ENCODE results near the gene PKNOX2. TPM values are rescaled to one million over a fixed set of nuclear protein-coding genes. Genes with fewer than 3 reads are reported as not detected.

PKNOX2 gene
- total and polyA plus RNA-seq, 2 of the 8 experiments (the other 6 are each of a cell fraction or from before 2014, with no cell fraction given), result 2.0 TPM

- Histone ChIP-seq H3K79me1 (ENCODE audit: low read depth, low read length) (no peaks in the 10 kb centered on the region), H4K5ac (ENCODE audit: insufficient read length, low read depth, low read length) (no peak overlapping the region), H3K23me2 (ENCODE audit: low read depth, low read length) (no peaks in the 10 kb centered on the region), H3K4ac (replicated peaks; ENCODE audit: insufficient read length, low read depth, low read length) (no peak overlapping the region), H2BK15ac (ENCODE audit: low read length) (no peak overlapping the region), H2BK12ac (ENCODE audit: low read depth, low read length) (peak overlapping the region; percentile 39; the same call in 1 of the 2 replicates), H2BK5ac (ENCODE audit: low read depth, low read length) (no peak overlapping the region), H2AFZ (ENCODE audit: low read length) (no peak overlapping the region), H4K20me1 (replicated peaks in 1 of 2; ENCODE audit: control insufficient read depth in 1 of 2, insufficient read depth in 2 of 2, low read length in 2 of 2) (no peaks in the 10 kb centered on the region), H3K14ac (ENCODE audit: insufficient read length) (no peak overlapping the region), H3K4me3 (ENCODE audit: extremely low read depth in 1 of 4, insufficient read depth in 2 of 4, low read depth in 3 of 4, low read length in 4 of 4) (no peak overlapping the region), H3K36me3 (ENCODE audit: control insufficient read depth in 2 of 4, insufficient read depth in 4 of 4, low read length in 3 of 4) (no peaks in the 10 kb centered on the region), H3K9me3 (ENCODE audit: insufficient read depth in 2 of 2, low read depth in 1 of 2, low read length in 1 of 2) (no peaks in the 10 kb centered on the region), H3K4me2 (ENCODE audit: insufficient read depth in 1 of 2, low read depth in 2 of 2, low read length in 2 of 2) (no peak overlapping the region), H3K27me3 (replicated peaks in 1 of 4; ENCODE audit: control insufficient read depth in 3 of 4, extremely low read depth in 1 of 4, insufficient read depth in 3 of 4, low read length in 3 of 4) (peaks cover 0 to 10% (median 2%) of the 10 kb centered on the region in 4 experiments; a peak in 3 of 7 replicates), H4K91ac (replicated peaks; ENCODE audit: insufficient read length, low read length) (no peak overlapping the region), H2AK5ac (ENCODE audit: low read depth, low read length) (no peak overlapping the region), H3K9ac (replicated peaks in 1 of 4; ENCODE audit: extremely low read depth in 1 of 4, low read depth in 3 of 4, low read length in 3 of 4) (no peak overlapping the region), H2BK20ac (ENCODE audit: low read length) (no peak overlapping the region), H3K4me1 (replicated peaks in 1 of 4; ENCODE audit: control insufficient read depth in 3 of 4, insufficient read depth in 4 of 4, low read length in 3 of 4) (peaks cover 0 to 37% (median 13%) of the 10 kb centered on the region in 4 experiments; a peak in 6 of 7 replicates), H3K79me2 (ENCODE audit: control insufficient read depth in 1 of 2, insufficient read depth in 2 of 2, low read length in 2 of 2) (no peaks in the 10 kb centered on the region), H4K8ac (ENCODE audit: extremely low read depth, insufficient read depth, low read length) (no peak overlapping the region), H3K18ac (ENCODE audit: extremely low read depth, low read length) (no peak overlapping the region; the same call in 1 of the 2 replicates), H2BK120ac (replicated peaks; ENCODE audit: low read depth, low read length) (no peak overlapping the region), H3K56ac (replicated peaks; ENCODE audit: insufficient read length, low read depth, low read length) (no peak overlapping the region), H3K27ac (ENCODE audit: low read depth, low read length) (no peak overlapping the region), H3K23ac (ENCODE audit: insufficient read length) (no peak overlapping the region)
- no peak for DNase-seq (ENCODE audit: low read depth in 1 of 2, low spot score in 2 of 2)
- whole genome bisulfite sequencing, 2 experiments (ENCODE audit: extremely low coverage in 1 of 2, insufficient coverage in 1 of 2, insufficient read length in 1 of 2, insufficient replicate concordance in 2 of 2, low coverage in 1 of 2, low lambda C conversion rate in 2 of 2, missing lambda C conversion rate in 1 of 2), result 93% methylated on average over 2 of the region's 2 CpGs; no CpG with 5 or more reads in 1 of the 2 experiments
- CTCF ChIA-PET (ENCODE audit: partially characterized antibody), result interaction anchor here (0.7 to 25.6 kb wide), 34 partner anchors 8 to 386 kb away, joined by 3 to 486 read pairs (median 14); partner anchors contain the start of genes PKNOX2 and TMEM218
- no peak for FAIRE-seq
- POLR2A ChIA-PET (ENCODE audit: partially characterized antibody), result interaction anchor here (1.2 kb wide), 1 partner anchor 82 kb away, joined by 3 read pairs; no protein-coding TSS in a partner anchor
- TF ChIP-seq RNF2 (IDR thresholded peaks at IDR 0.05; ENCODE audit: borderline replicate concordance, low read depth, low read length, missing control alignments, poor library complexity, severe bottlenecking), result no peak
- TF ChIP-seq CTCF (IDR thresholded peaks at IDR 0.05; ENCODE audit: control extremely low read depth in 1 of 3, insufficient read depth in 1 of 3, low read depth in 1 of 3, low read length in 3 of 3), result no peak
- TF ChIP-seq SUZ12 (IDR thresholded peaks at IDR 0.05; ENCODE audit: low read length), result no peak
- no peak for TF ChIP-seq NANOG (IDR thresholded peaks at IDR 0.05; ENCODE audit: insufficient read depth, low read depth, low read length, poor library complexity, severe bottlenecking)
- no peak for TF ChIP-seq MAFK (IDR thresholded peaks at IDR 0.05; ENCODE audit: low read depth, low read length)
- no peak for TF ChIP-seq EZH2 (IDR thresholded peaks at IDR 0.05; ENCODE audit: low read depth, low read length, severe bottlenecking)
- TF ChIP-seq ATF3 (IDR thresholded peaks at IDR 0.05; ENCODE audit: insufficient read depth, low read depth, low read length), result no peak
- TF ChIP-seq KDM1A (IDR thresholded peaks at IDR 0.05; ENCODE audit: borderline replicate concordance, low read length), result no peak
- no peak for TF ChIP-seq CEBPB (IDR thresholded peaks at IDR 0.05; ENCODE audit: low read depth, low read length)
- TF ChIP-seq ASH2L (IDR thresholded peaks at IDR 0.05; ENCODE audit: low read length), result no peak
Observed at GRCh38 chr11:125347261-125347585, 182.7 kb downstream of the PKNOX2 start.

All from H1 (cell line).